ENCODE results near the gene CNIH3.

CNIH3 gene

GRCh38 chr1:224730965-224731364 is 114.8 kb downstream of the CNIH3 start:
- no peak overlapping the region for H3K4me2 ChIP-seq (ENCODE audit: low read length)
- no peaks in the 10 kb centered on the region for H3K27me3 ChIP-seq (ENCODE audit: insufficient read depth, low read length)
- no peak overlapping the region for H3K4me3 ChIP-seq (ENCODE audit: low read depth, low read length, poor library complexity, severe bottlenecking)
- no peak overlapping the region for H3K9ac ChIP-seq (ENCODE audit: low read length)
- no peaks in the 10 kb centered on the region for H3K9me2 ChIP-seq (ENCODE audit: low read depth, low read length)
- no peaks in the 10 kb centered on the region for H3K9me3 ChIP-seq (ENCODE audit: low read length)
- H3K79me2 ChIP-seq (ENCODE audit: insufficient read depth, low read length), result no peaks in the 10 kb centered on the region
- no peaks in the 10 kb centered on the region for H3F3A ChIP-seq (ENCODE audit: insufficient read depth, low read length)
- H3K36me3 ChIP-seq (ENCODE audit: insufficient read depth, low read length), result no peaks in the 10 kb centered on the region
- no peak overlapping the region for H3K27ac ChIP-seq (ENCODE audit: low read depth, low read length, poor library complexity, severe bottlenecking)
- H4K20me1 ChIP-seq (ENCODE audit: insufficient read depth, low read length), result no peaks in the 10 kb centered on the region
- H3K4me1 ChIP-seq (ENCODE audit: insufficient read depth, low read length, severe bottlenecking), result no peaks in the 10 kb centered on the region
- no peak overlapping the region for H2AFZ ChIP-seq (ENCODE audit: low read length)
- TF ChIP-seq CTCF (IDR thresholded peaks at IDR 0.05; ENCODE audit: low read length), result no peak
- no peak for TF ChIP-seq EZH2 (IDR thresholded peaks at IDR 0.05; ENCODE audit: borderline replicate concordance, low read length)

- Histone ChIP-seq H3K27me3 (ENCODE audit: insufficient read depth, low read length) (no peaks in the 10 kb centered on the region), H3K4me3 (ENCODE audit: low read depth, low read length, poor library complexity, severe bottlenecking) (no peak overlapping the region), H3K9me3 (ENCODE audit: low read length) (no peaks in the 10 kb centered on the region), H3K4me1 (ENCODE audit: insufficient read depth, low read length, severe bottlenecking) (no peaks in the 10 kb centered on the region), H2AFZ (ENCODE audit: low read length) (no peak overlapping the region), H3F3A (ENCODE audit: insufficient read depth, low read length) (no peaks in the 10 kb centered on the region), H3K4me2 (ENCODE audit: low read length) (no peak overlapping the region), H3K27ac (ENCODE audit: low read depth, low read length, poor library complexity, severe bottlenecking) (no peak overlapping the region), H3K9me2 (ENCODE audit: low read depth, low read length) (no peaks in the 10 kb centered on the region), H3K9ac (ENCODE audit: low read length) (no peak overlapping the region), H3K36me3 (ENCODE audit: insufficient read depth, low read length) (no peaks in the 10 kb centered on the region), H3K79me2 (ENCODE audit: insufficient read depth, low read length) (no peaks in the 10 kb centered on the region), H4K20me1 (ENCODE audit: insufficient read depth, low read length) (no peaks in the 10 kb centered on the region)
- TF ChIP-seq EZH2 (IDR thresholded peaks at IDR 0.05; ENCODE audit: borderline replicate concordance, low read length) (no peak), CTCF (IDR thresholded peaks at IDR 0.05; ENCODE audit: low read length) (no peak)
These were observed 115.5 kb downstream of the CNIH3 start for GRCh38 chr1:224731633-224732032.

GRCh38 chr1:224732377-224733026 is 116.4 kb downstream of the CNIH3 start:
- no peaks in the 10 kb centered on the region for H3K79me2 ChIP-seq (ENCODE audit: insufficient read depth, low read length)
- no peaks in the 10 kb centered on the region for H4K20me1 ChIP-seq (ENCODE audit: insufficient read depth, low read length)
- H3K9ac ChIP-seq (ENCODE audit: low read length), result no peak overlapping the region
- H3K27ac ChIP-seq (ENCODE audit: low read depth, low read length, poor library complexity, severe bottlenecking), result no peak overlapping the region
- H3K9me2 ChIP-seq (ENCODE audit: low read depth, low read length), result no peaks in the 10 kb centered on the region
- H3K4me1 ChIP-seq (ENCODE audit: insufficient read depth, low read length, severe bottlenecking), result no peaks in the 10 kb centered on the region
- no peaks in the 10 kb centered on the region for H3F3A ChIP-seq (ENCODE audit: insufficient read depth, low read length)
- no peak for TF ChIP-seq EZH2 (IDR thresholded peaks at IDR 0.05; ENCODE audit: borderline replicate concordance, low read length)
- no peak for TF ChIP-seq CTCF (IDR thresholded peaks at IDR 0.05; ENCODE audit: low read length)
- H3K9me3 ChIP-seq (ENCODE audit: low read length), result no peaks in the 10 kb centered on the region
- H3K27me3 ChIP-seq (ENCODE audit: insufficient read depth, low read length), result no peaks in the 10 kb centered on the region
- H3K4me2 ChIP-seq (ENCODE audit: low read length), result no peak overlapping the region
- no peaks in the 10 kb centered on the region for H3K36me3 ChIP-seq (ENCODE audit: insufficient read depth, low read length)
- no peak overlapping the region for H3K4me3 ChIP-seq (ENCODE audit: low read depth, low read length, poor library complexity, severe bottlenecking)
- H2AFZ ChIP-seq (ENCODE audit: low read length), result no peak overlapping the region

Data from OCI-LY1 (cell line).